GM12878 (cell line): ENCODE results near the gene CHN2. TPM values are rescaled to one million over a fixed set of nuclear protein-coding genes. Genes with fewer than 3 reads are reported as not detected.

ENCODE experiments used
- ATAC-seq: fragments of 200-7000 bp; cut with Tn5 transposase; 3 replicates; pipeline ENCODE4 v1.9.1; 2020; ENCODE audit warnings: mild to moderate bottlenecking, moderate library complexity
- BruUV-seq: library from RNA; stranded (reverse); fragments of 400-500 nt; replicated peaks from 2 replicates; lab custom pipeline; 2021; lab: Mats Ljungman, UMichigan
- CTCF ChIA-PET: fragments of 300-600 bp; sonication (Branson Sonifier 250); formaldehyde crosslinking; extraction: SDS; loops from one replicate; lab custom pipeline; 2021; ENCODE audit warnings: inconsistent platforms; lab: Yijun Ruan, JAX
- POLR2A ChIA-PET: fragments of 350-600 bp; formaldehyde crosslinking; extraction: SDS; loops from one replicate; lab custom pipeline; 2021; ENCODE audit warnings: inconsistent platforms; lab: Charles Lee
- RAD21 ChIA-PET: fragments of 300-600 bp; sonication (Branson Sonifier 250); formaldehyde crosslinking; loops from one replicate; lab custom pipeline; 2023; ENCODE audit warnings: antibody characterized with exemption; ENCODE audit not compliant: unreplicated experiment; lab: Charles Lee
- SMC1A ChIA-PET: fragments of 300-600 bp; sonication (Branson Sonifier 250); formaldehyde crosslinking; loops from one replicate; lab custom pipeline; 2023; ENCODE audit not compliant: unreplicated experiment, uncharacterized antibody; lab: Charles Lee
- DNase-seq: peaks from one replicate; pipeline ENCODE4 v3.0.0-alpha.2; 2011; ENCODE audit warnings: low read depth, low spot score
- FAIRE-seq: peaks from 3 replicates; lab custom pipeline; 2011; peaks lifted over from hg19 to GRCh38; lab: Jason Lieb, UNC
- H2AFZ ChIP-seq: 2 replicates; pipeline ENCODE4 v1.6.0; 2011; ENCODE audit warnings: low read depth, low read length, control low read depth; ENCODE audit not compliant: control insufficient read depth
- H3K27ac ChIP-seq: 2 replicates; pipeline ENCODE4 v1.5.1; 2011; ENCODE audit warnings: control low read depth; ENCODE audit not compliant: control insufficient read depth, insufficient read depth
- H3K27me3 ChIP-seq, 2 experiments: replicated peaks in 1 of 2; 2 replicates each; pipeline versions ENCODE4 v1.6.0 to v1.6.1; 2011; ENCODE audit warnings: low read length in 1 of 2; ENCODE audit not compliant: control insufficient read depth in 2 of 2, insufficient read depth in 2 of 2
- H3K36me3 ChIP-seq, 2 experiments: 2 replicates each; pipeline ENCODE4 v1.5.1; 2011; ENCODE audit warnings: low read length in 1 of 2; ENCODE audit not compliant: control insufficient read depth in 2 of 2, insufficient read depth in 2 of 2
- H3K4me1 ChIP-seq: 2 replicates; pipeline ENCODE4 v1.6.1; 2011; ENCODE audit warnings: mild to moderate bottlenecking, low read length, moderate library complexity, mixed read lengths; ENCODE audit not compliant: control insufficient read depth, insufficient read depth
- H3K4me2 ChIP-seq: 2 replicates; pipeline ENCODE4 v1.6.0; 2011; ENCODE audit warnings: control low read depth; ENCODE audit not compliant: control insufficient read depth, insufficient read depth
- H3K4me3 ChIP-seq: fragments of 200-600 bp; sonication (generic); 2 replicates; pipeline ENCODE4 v1.5.1; 2016
- H3K79me2 ChIP-seq: 2 replicates; pipeline ENCODE4 v1.6.0; 2011; ENCODE audit warnings: low read length; ENCODE audit not compliant: control insufficient read depth, insufficient read depth
- H3K9ac ChIP-seq: 2 replicates; pipeline ENCODE4 v1.8.0; 2011; ENCODE audit warnings: low read length, control low read depth, mixed read lengths; ENCODE audit not compliant: control insufficient read depth, insufficient read depth
- H3K9me3 ChIP-seq: replicated peaks from 3 replicates; pipeline ENCODE4 v1.5.1; 2011; ENCODE audit warnings: mild to moderate bottlenecking, low read length; ENCODE audit not compliant: control insufficient read depth, insufficient read depth
- H4K20me1 ChIP-seq: 2 replicates; pipeline ENCODE4 v1.6.0; 2011; ENCODE audit not compliant: control insufficient read depth, insufficient read depth
- BRCA1 ChIP-seq: IDR thresholded peaks from 2 replicates; pipeline ENCODE4 v1.6.1; 2011; ENCODE audit warnings: low read depth, low read length, improper control_type of control experiment
- CHD2 ChIP-seq: IDR thresholded peaks from 2 replicates; pipeline ENCODE4 v1.6.1; 2011; ENCODE audit warnings: low read depth, low read length, improper control_type of control experiment, borderline replicate concordance
- E2F8 ChIP-seq: fragments of 450-650 bp; IDR thresholded peaks from 2 replicates; pipeline ENCODE4 v1.6.1; 2018; ENCODE audit warnings: mild to moderate bottlenecking, low read depth, moderate library complexity; ENCODE audit not compliant: partially characterized antibody
- FOXM1 ChIP-seq: IDR thresholded peaks from 2 replicates; pipeline ENCODE4 v1.6.1; 2012; ENCODE audit warnings: low read depth, mild to moderate bottlenecking, inconsistent platforms, low read length, moderate library complexity
- HDAC6 ChIP-seq: fragments of 200-600 bp; sonication (generic); IDR thresholded peaks from one replicate; pipeline ENCODE4 v1.8.0; 2017; ENCODE audit warnings: antibody characterized with exemption; ENCODE audit not compliant: unreplicated experiment
- JUND ChIP-seq: IDR thresholded peaks from 2 replicates; pipeline ENCODE4 v1.6.1; 2012; ENCODE audit warnings: low read depth, mild to moderate bottlenecking, low read length, improper control_type of control experiment, moderate library complexity
- KLF5 ChIP-seq: fragments of 450-650 bp; IDR thresholded peaks from 2 replicates; pipeline ENCODE4 v1.6.1; 2014; ENCODE audit warnings: mild to moderate bottlenecking; ENCODE audit not compliant: partially characterized antibody
- MEF2B ChIP-seq: fragments of 450-650 bp; IDR thresholded peaks from 2 replicates; pipeline ENCODE4 v1.6.1; 2018; ENCODE audit warnings: mild to moderate bottlenecking, moderate library complexity; ENCODE audit not compliant: partially characterized antibody, poor library complexity, severe bottlenecking
- MLLT1 ChIP-seq: fragments of 450-650 bp; IDR thresholded peaks from 2 replicates; pipeline ENCODE4 v1.6.1; 2016; ENCODE audit warnings: mild to moderate bottlenecking
- MYC ChIP-seq: IDR thresholded peaks from 2 replicates; pipeline ENCODE4 v1.6.1; 2011; ENCODE audit warnings: mild to moderate bottlenecking, low read length, moderate library complexity, inconsistent platforms; ENCODE audit not compliant: insufficient read depth, insufficient replicate concordance, insufficient read length, severe bottlenecking
- NBN ChIP-seq: fragments of 450-650 bp; IDR thresholded peaks from 2 replicates; pipeline ENCODE4 v1.6.1; 2016
- NFXL1 ChIP-seq: fragments of 450-650 bp; IDR thresholded peaks from 2 replicates; pipeline ENCODE4 v1.6.1; 2017; ENCODE audit warnings: antibody characterized with exemption, mild to moderate bottlenecking, borderline replicate concordance
- RBBP5 ChIP-seq: fragments of 200-600 bp; sonication (generic); conservative IDR thresholded peaks from 2 replicates; pipeline ENCODE4 v1.6.1; 2016
- SMARCA5 ChIP-seq: fragments of 450-650 bp; IDR thresholded peaks from 2 replicates; pipeline ENCODE4 v1.6.1; 2017; ENCODE audit warnings: mild to moderate bottlenecking
- SMC3 ChIP-seq: IDR thresholded peaks from 2 replicates; pipeline ENCODE4 v1.6.1; 2011; ENCODE audit warnings: low read length, improper control_type of control experiment, borderline replicate concordance
- SPI1 ChIP-seq: IDR thresholded peaks from 2 replicates; pipeline ENCODE4 v1.6.1; 2011; ENCODE audit warnings: low read depth, mild to moderate bottlenecking, low read length, moderate library complexity, borderline replicate concordance; ENCODE audit not compliant: insufficient read depth
- WRNIP1 ChIP-seq: IDR thresholded peaks from 2 replicates; pipeline ENCODE4 v1.6.1; 2011; ENCODE audit warnings: low read depth, low read length, improper control_type of control experiment, borderline replicate concordance
- WGBS: methylation state at CpG from one replicate; pipeline ENCODE4 v1.1.6; 2016; ENCODE audit warnings: low lambda C conversion rate; ENCODE audit not compliant: insufficient replicate concordance, insufficient coverage; ENCODE audit errors: missing lambda C conversion rate; 5-methylcytosine and 5-hydroxymethylcytosine counted together
- in situ Hi-C: fragments of 300-500 bp; cut with MboI; formaldehyde crosslinking; loops from 9 replicates; pipeline ENCODE4 v1.14.3; 2018; ENCODE audit warnings: mixed read lengths
- intact Hi-C: fragments of 100-400 bp; cut with micrococcal nuclease; formaldehyde crosslinking; loops from one replicate; pipeline ENCODE4 v1.14.2; 2022; ENCODE audit not compliant: unreplicated experiment
- polyA plus RNA-seq, 11 experiments: library from polyadenylated mRNA; depleted of rRNA in 4 of 11; unstranded in 6 of 11; stranded (reverse) in 5 of 11; fragments of >200 nt; fragmentation: Nextera tagmentation in 4 of 11; fragmentation: Illumina TruSeq in 1 of 11; extraction: Ambion mirVana in 4 of 11; extraction: Trizol in 1 of 11; gene quantifications; 1 replicate in 1 of 11; 2 replicates in 10 of 11; pipeline versions ENCODE4 v1.2.1 to v1.2.3, GENCODE V29; 2011 to 2016; ENCODE audit warnings: inconsistent platforms in 2 of 11, missing spikeins in 2 of 11, low read depth in 1 of 11
- total RNA-seq, 4 experiments: library from RNA; depleted of rRNA in 3 of 4; stranded (reverse); fragments of >200 nt in 3 of 4; fragmentation: Illumina TruSeq in 1 of 4; extraction: Trizol in 1 of 4; gene quantifications; 2 replicates each; pipeline versions ENCODE4 v1.2.1 to v1.2.3, GENCODE V29; 2013 to 2021
- TF ChIP-seq, protein P1 (sequence below): IDR thresholded peaks from 2 replicates; pipeline ENCODE4 v1.6.1; 2011; ENCODE audit warnings: mild to moderate bottlenecking, low read depth, low read length, moderate library complexity; ENCODE audit not compliant: insufficient replicate concordance

Gene CHN2
- total and polyA plus RNA-seq, 10 of the 15 experiments (the other 5 are each of a cell fraction or from before 2014, with no cell fraction given) = 0.11 to 3.8 (median 0.37) TPM; not detected in 2

GRCh38 chr7:29216128-29216527 lies 21.6 kb downstream of the CHN2 start:
- no TSS peak for BruUV-seq
- ChIA-PET CTCF (no interaction called here), POLR2A (no interaction called here), SMC1A (interaction anchor here (1.0 kb wide), 1 partner anchor 10 kb away, joined by 3 read pairs; no protein-coding TSS in a partner anchor), RAD21 (no interaction called here)
- Histone ChIP-seq H3K4me2 (no peak overlapping the region), H3K9me3 (no peaks in the 10 kb centered on the region), H3K27ac (no peak overlapping the region), H3K27me3 (no peaks in the 10 kb centered on the region), H3K4me1 (no peaks in the 10 kb centered on the region), H4K20me1 (no peaks in the 10 kb centered on the region), H3K4me3 (no peak overlapping the region), H3K36me3 (no peaks in the 10 kb centered on the region), H3K9ac (no peak overlapping the region), H2AFZ (no peak overlapping the region), H3K79me2 (no peaks in the 10 kb centered on the region)
- no peak for DNase-seq
- intact Hi-C loops = no loop called here
- in situ Hi-C loops = no loop called here
- FAIRE-seq = no peak
- ATAC-seq = no peak
- 0% methylated on average over 1 of the region's 1 CpG for WGBS
- no peak for TF ChIP-seq SMARCA5
- TF ChIP-seq CHD2 = no peak
- no peak for TF ChIP-seq MEF2B
- TF ChIP-seq RBBP5 = no peak
- no peak for TF ChIP-seq KLF5
- no peak for TF ChIP-seq WRNIP1
- TF ChIP-seq E2F8 = no peak
- no peak for TF ChIP-seq HDAC6
- TF ChIP-seq BRCA1 = no peak
- no peak for TF ChIP-seq JUND
- TF ChIP-seq FOXM1 = no peak
- no peak for TF ChIP-seq MYC
- TF ChIP-seq SPI1 = no peak
- TF ChIP-seq, protein P1, sequence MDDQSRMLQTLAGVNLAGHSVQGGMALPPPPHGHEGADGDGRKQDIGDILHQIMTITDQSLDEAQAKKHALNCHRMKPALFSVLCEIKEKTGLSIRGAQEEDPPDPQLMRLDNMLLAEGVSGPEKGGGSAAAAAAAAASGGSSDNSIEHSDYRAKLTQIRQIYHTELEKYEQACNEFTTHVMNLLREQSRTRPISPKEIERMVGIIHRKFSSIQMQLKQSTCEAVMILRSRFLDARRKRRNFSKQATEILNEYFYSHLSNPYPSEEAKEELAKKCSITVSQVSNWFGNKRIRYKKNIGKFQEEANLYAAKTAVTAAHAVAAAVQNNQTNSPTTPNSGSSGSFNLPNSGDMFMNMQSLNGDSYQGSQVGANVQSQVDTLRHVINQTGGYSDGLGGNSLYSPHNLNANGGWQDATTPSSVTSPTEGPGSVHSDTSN = no peak
- no peak for TF ChIP-seq MLLT1
- TF ChIP-seq NBN = no peak
- TF ChIP-seq NFXL1 = no peak
- TF ChIP-seq SMC3 = no peak
